ENCODE results near the gene RPLP2. TPM values are rescaled to one million over a fixed set of nuclear protein-coding genes. Genes with fewer than 3 reads are reported as not detected.

RPLP2 gene
- polyA plus RNA-seq, 1 donor (not counting 4 experiments of a cell fraction or from before 2014, with no cell fraction given) = 632 TPM

DNA sequence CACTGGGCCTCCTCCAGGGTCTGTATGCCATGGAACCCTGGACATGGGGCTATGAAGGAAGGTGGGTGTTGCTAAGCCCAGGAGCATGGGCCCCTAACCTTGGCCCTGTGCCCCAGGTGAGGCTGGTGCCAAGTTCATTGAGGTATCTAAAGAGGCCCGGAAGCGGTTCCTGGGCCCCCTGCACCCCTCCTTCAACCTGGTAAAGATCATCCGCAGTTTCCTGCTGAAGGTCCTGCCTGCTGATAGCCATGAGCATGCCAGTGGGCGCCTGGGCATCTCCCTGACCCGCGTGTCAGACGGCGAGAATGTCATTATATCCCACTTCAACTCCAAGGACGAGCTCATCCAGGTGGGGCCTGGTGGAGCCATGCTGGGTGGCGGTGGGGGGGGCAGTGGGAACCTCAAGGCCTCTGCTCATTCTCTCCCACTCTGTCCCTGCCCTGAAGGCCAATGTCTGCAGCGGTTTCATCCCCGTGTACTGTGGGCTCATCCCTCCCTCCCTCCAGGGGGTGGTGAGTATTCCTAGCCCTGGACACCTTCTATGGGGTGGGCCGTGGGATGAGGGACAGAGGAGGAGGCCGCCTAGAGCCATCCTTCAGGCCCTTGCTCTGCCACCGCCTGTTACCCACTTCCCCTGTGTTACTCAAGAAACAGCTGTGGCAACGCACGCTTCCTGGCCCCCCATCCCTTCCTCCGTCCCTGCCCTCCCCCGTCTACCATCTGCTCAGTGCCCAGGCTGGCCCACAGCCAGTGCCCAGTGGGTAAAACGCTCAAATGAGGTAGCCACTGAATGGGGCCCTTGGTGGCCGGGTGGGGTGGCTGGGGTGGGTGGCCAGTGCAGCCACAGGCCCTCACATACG lies 12.0 kb downstream of the RPLP2 start:
- dilution Hi-C loops (cut with MboI; ENCODE audit: extremely low pct_ligation_motif_present, low sequenced_read_pairs) = no loop called here
- no peaks in the 10 kb centered on the region for H3K9me3 ChIP-seq (ENCODE audit: control insufficient read depth, low read depth, low read length)
- no peak overlapping the region for H3K4me3 ChIP-seq (ENCODE audit: control insufficient read depth in 2 of 3, extremely low read depth in 1 of 3, insufficient read depth in 2 of 3, low read depth in 1 of 3, low read length in 3 of 3)
- H3K9ac ChIP-seq (ENCODE audit: control insufficient read depth, extremely low read depth, insufficient read depth, low read length) = no peak overlapping the region
- TF ChIP-seq CTCF (optimal IDR thresholded peaks at IDR 0.05 in 1 of 3, IDR thresholded peaks at IDR 0.05 in 1 of 3, conservative IDR thresholded peaks at IDR 0.05 in 1 of 3; ENCODE audit: extremely low read depth in 1 of 3, insufficient read depth in 2 of 3, low read length in 3 of 3) (no peak), EZH2 (IDR thresholded peaks at IDR 0.05; ENCODE audit: low read length) (no peak)
- no peak overlapping the region for H2AFZ ChIP-seq (ENCODE audit: control insufficient read depth, low read length)
- H3K4me1 ChIP-seq (ENCODE audit: control insufficient read depth, extremely low read depth, insufficient read depth, low read length) = peaks cover 25% of the 10 kb centered on the region
- peaks cover 0 to 8% of the 10 kb centered on the region in 2 experiments for H3K36me3 ChIP-seq (ENCODE audit: control insufficient read depth in 2 of 2, extremely low read depth in 1 of 2, insufficient read depth in 2 of 2, low read length in 2 of 2)
- H4K20me1 ChIP-seq (ENCODE audit: control insufficient read depth, extremely low read depth, insufficient read depth, low read length) = no peaks in the 10 kb centered on the region
- peaks cover 6% of the 10 kb centered on the region for H3K27me3 ChIP-seq (ENCODE audit: control insufficient read depth, extremely low read depth, insufficient read depth, low read length)
- no peak overlapping the region for H3K4me2 ChIP-seq (ENCODE audit: control insufficient read depth, extremely low read depth, insufficient read depth, low read depth, low read length)
- no peak overlapping the region for H3K27ac ChIP-seq (ENCODE audit: control insufficient read depth, insufficient read depth, low read length)
- peaks cover 6% of the 10 kb centered on the region for H3K79me2 ChIP-seq (ENCODE audit: control insufficient read depth, insufficient read depth, low read length)
- H3K9me1 ChIP-seq (ENCODE audit: control insufficient read depth, extremely low read depth, insufficient read depth, low read length) = peaks cover 7% of the 10 kb centered on the region
- DNase-seq (ENCODE audit: low read depth, low spot score) = no peak
- FAIRE-seq = no peak

DNA sequence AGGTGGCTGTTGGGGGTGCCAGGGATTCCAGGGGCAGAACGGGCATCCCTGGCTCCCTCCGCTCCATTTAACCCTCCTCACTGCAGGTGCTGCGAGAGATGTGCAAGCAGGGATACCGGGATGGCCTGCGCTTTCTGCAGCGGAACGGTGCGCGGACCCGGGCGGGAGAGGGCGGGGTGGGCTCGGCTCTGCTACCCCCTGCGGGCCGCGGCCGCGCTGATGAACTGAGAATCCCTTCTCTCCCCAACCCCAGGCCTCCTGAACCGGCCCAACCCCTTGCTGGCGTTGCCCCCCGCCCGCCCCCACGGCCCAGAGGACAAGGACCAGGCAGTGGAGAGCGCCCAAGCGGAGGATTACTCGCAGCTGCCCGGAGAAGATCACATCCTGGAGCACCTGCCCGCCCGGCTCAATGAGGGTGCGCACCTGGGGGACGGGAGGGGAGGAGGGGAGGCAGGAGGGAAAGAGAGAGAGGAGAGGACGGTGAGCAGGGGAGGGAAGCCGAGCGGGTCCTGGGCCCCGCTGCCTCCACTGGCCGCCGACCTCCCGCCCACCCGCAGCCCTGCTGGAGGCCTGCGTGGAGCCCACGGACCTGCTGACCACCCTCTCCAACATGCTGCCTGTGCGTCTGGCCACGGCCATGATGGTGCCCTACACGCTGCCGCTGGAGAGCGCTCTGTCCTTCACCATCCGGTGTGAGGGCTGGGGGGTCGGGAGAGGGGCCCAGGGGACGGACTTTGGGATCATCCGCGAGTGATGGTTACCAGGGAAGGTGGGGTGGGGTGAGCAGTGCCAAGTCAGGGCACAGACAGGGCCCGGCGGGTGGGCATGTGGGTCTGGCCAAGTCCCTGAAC lies 13.9 kb downstream of the RPLP2 start:
- DNase-seq (ENCODE audit: low read depth, low spot score) (no peak), FAIRE-seq (no peak)
- H3K4me3 ChIP-seq (ENCODE audit: control insufficient read depth in 2 of 3, extremely low read depth in 1 of 3, insufficient read depth in 2 of 3, low read depth in 1 of 3, low read length in 3 of 3) = no peak overlapping the region
- H4K20me1 ChIP-seq (ENCODE audit: control insufficient read depth, extremely low read depth, insufficient read depth, low read length) = no peaks in the 10 kb centered on the region
- no peaks in the 10 kb centered on the region for H3K9me3 ChIP-seq (ENCODE audit: control insufficient read depth, low read depth, low read length)
- H3K4me2 ChIP-seq (ENCODE audit: control insufficient read depth, extremely low read depth, insufficient read depth, low read depth, low read length) = no peak overlapping the region
- peaks cover 24% of the 10 kb centered on the region for H3K4me1 ChIP-seq (ENCODE audit: control insufficient read depth, extremely low read depth, insufficient read depth, low read length)
- H3K79me2 ChIP-seq (ENCODE audit: control insufficient read depth, insufficient read depth, low read length) = peaks cover 6% of the 10 kb centered on the region
- peaks cover 7% of the 10 kb centered on the region for H3K9me1 ChIP-seq (ENCODE audit: control insufficient read depth, extremely low read depth, insufficient read depth, low read length)
- no peak overlapping the region for H3K27ac ChIP-seq (ENCODE audit: control insufficient read depth, insufficient read depth, low read length)
- no peak overlapping the region for H3K9ac ChIP-seq (ENCODE audit: control insufficient read depth, extremely low read depth, insufficient read depth, low read length)
- H2AFZ ChIP-seq (ENCODE audit: control insufficient read depth, low read length) = no peak overlapping the region
- no peak for TF ChIP-seq CTCF (optimal IDR thresholded peaks at IDR 0.05 in 1 of 3, IDR thresholded peaks at IDR 0.05 in 1 of 3, conservative IDR thresholded peaks at IDR 0.05 in 1 of 3; ENCODE audit: extremely low read depth in 1 of 3, insufficient read depth in 2 of 3, low read length in 3 of 3)
- TF ChIP-seq EZH2 (IDR thresholded peaks at IDR 0.05; ENCODE audit: low read length) = no peak
- peaks cover 0 to 8% of the 10 kb centered on the region in 2 experiments for H3K36me3 ChIP-seq (ENCODE audit: control insufficient read depth in 2 of 2, extremely low read depth in 1 of 2, insufficient read depth in 2 of 2, low read length in 2 of 2)
- peaks cover 24% of the 10 kb centered on the region for H3K27me3 ChIP-seq (ENCODE audit: control insufficient read depth, extremely low read depth, insufficient read depth, low read length)
- dilution Hi-C loops (cut with MboI; ENCODE audit: extremely low pct_ligation_motif_present, low sequenced_read_pairs) = no loop called here
